GM13977 (cell line): ENCODE data around the gene ARF5.
A peak's percentile ranks its signal among the peaks of the same experiment; 100 is the strongest.

Experiments used
- DNase-seq: peaks from one replicate; pipeline ENCODE4 v3.0.0; 2012; ENCODE audit warnings: low spot score
- CTCF ChIP-seq: IDR thresholded peaks from 2 replicates; pipeline ENCODE4 v1.5.1; 2012; ENCODE audit warnings: mild to moderate bottlenecking, control low read depth; ENCODE audit not compliant: insufficient read depth; ENCODE audit errors: extremely low read depth, missing control alignments
- in situ Hi-C: fragments of 300-500 bp; cut with MboI; formaldehyde crosslinking; loops from one replicate; pipeline ENCODE4 v1.12.0; 2022; ENCODE audit warnings: low sequenced_read_pairs, low pct_unique_long_range_greater_than_20kb, mixed read lengths, inconsistent platforms; ENCODE audit not compliant: unreplicated experiment

Gene ARF5

GRCh38 chr7:127580612-127581011, 7.6 kb upstream of the ARF5 start:
- TF ChIP-seq CTCF, result no peak
- DNase-seq, result no peak
- in situ Hi-C loops, result no loop called here

- TF ChIP-seq CTCF, result no peak
- in situ Hi-C loops, result no loop called here
- no peak for DNase-seq
Measured at GRCh38 chr7:127581716-127582115, 6.5 kb upstream of the ARF5 start.

- TF ChIP-seq CTCF, result no peak
- DNase-seq, result no peak
Measured at GRCh38 chr7:127582361-127582760, 5.8 kb upstream of the ARF5 start.

GRCh38 chr7:127584648-127585043, 3.6 kb upstream of the ARF5 start:
- no peak for DNase-seq
- no peak for TF ChIP-seq CTCF
- in situ Hi-C loops, result no loop called here

More at GRCh38 chr7:127582361-127582760, 5.8 kb upstream of the ARF5 start:
- in situ Hi-C loops, result no loop called here

GRCh38 chr7:127585044-127585953, 2.9 kb upstream of the ARF5 start, which contains the start of gene GCC1:
TSS of gene GCC1 (minus strand) at chr7:127585596. CDS start at chr7:127585182, 414 bp downstream.
- no peak for TF ChIP-seq CTCF
- DNase-seq, result peak; percentile 95
- in situ Hi-C loops, result no loop called here

GRCh38 chr7:127586346-127586745, 1.9 kb upstream of the ARF5 start:
- DNase-seq, result no peak
- TF ChIP-seq CTCF, result no peak
- in situ Hi-C loops, result no loop called here
